ENCODE data around the gene VCAM1.

DNA sequence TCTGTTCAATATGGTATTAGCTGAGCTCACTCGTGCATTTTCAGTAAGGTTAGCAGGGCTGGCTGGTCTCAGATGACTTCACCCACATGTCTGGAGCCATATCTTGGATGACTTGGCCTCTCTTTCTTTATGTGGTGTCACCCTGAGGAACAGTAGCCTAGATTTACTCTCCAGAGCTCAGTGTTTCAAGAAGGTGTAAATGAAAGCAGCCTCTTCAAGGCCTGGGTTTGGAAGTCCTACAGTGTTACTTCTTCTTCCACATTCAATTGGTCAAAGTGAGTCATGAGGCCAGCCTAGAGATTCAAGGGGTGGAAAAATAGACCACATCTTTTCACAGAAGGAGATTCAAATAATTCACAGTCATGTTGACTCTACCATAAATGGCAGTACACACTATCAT, 12.2 kb downstream of the VCAM1 start:
- no peak for TF ChIP-seq POLR2A (IDR thresholded peaks at IDR 0.05; ENCODE audit: low read depth)
- TF ChIP-seq, protein P1, sequence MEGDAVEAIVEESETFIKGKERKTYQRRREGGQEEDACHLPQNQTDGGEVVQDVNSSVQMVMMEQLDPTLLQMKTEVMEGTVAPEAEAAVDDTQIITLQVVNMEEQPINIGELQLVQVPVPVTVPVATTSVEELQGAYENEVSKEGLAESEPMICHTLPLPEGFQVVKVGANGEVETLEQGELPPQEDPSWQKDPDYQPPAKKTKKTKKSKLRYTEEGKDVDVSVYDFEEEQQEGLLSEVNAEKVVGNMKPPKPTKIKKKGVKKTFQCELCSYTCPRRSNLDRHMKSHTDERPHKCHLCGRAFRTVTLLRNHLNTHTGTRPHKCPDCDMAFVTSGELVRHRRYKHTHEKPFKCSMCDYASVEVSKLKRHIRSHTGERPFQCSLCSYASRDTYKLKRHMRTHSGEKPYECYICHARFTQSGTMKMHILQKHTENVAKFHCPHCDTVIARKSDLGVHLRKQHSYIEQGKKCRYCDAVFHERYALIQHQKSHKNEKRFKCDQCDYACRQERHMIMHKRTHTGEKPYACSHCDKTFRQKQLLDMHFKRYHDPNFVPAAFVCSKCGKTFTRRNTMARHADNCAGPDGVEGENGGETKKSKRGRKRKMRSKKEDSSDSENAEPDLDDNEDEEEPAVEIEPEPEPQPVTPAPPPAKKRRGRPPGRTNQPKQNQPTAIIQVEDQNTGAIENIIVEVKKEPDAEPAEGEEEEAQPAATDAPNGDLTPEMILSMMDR (IDR thresholded peaks at IDR 0.05), result no peak
- no peak for TF ChIP-seq POLR2AphosphoS5 (IDR thresholded peaks at IDR 0.05)

All from esophagus muscularis mucosa (tissue), 3 donors.